HG02642 (cell line): ENCODE results near the gene PROM2.
"Not testable (repeated sequence)": the region's sequence is repeated elsewhere in the genome, so short reads cannot be mapped to it uniquely, and the experiment has no call there.

Experiments used
- ATAC-seq: cut with Tn5 transposase; IDR thresholded peaks from one replicate; pipeline ENCODE4 v1.9.1; 2021; ENCODE audit warnings: mild to moderate bottlenecking; ENCODE audit not compliant: unreplicated experiment, poor library complexity

PROM2 gene

DNA sequence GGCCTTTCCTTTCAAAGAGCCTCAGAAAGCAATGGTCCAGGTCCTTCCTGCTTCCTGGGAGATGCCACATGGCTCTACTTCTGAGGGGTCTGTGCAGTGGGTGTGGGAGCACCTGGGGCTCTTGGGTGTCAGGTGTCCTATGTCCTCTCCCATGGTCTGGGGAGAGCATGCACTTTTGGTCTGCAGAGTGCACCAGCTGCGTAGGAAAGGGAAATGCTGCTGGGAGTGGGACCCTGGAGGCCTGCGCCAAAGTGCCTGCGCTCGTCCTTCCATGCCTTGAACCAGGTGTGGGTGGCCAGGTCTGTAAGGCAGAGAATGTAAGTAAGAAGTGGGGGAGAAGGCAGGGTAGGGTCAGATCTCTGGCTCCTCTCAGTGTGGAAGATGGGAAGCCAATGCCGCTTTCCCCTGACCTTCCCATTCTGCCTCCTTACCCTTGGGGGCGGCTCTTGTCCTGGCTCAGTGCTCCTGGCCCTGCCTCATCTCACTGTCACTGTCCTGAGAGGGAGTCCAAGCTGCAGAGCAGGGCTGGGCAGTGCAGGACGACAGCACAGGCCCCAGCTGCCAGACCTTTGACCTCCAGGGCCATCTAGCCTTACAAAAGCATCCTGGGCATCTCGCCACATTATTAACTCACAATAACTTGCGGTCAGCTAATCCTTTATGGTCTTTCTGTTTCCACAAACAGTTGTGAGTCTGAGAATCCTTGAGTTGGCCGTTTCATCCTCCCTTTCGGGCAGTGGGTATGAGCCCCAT lies 6.6 kb upstream of the PROM2 start:
- no peak for ATAC-seq

DNA sequence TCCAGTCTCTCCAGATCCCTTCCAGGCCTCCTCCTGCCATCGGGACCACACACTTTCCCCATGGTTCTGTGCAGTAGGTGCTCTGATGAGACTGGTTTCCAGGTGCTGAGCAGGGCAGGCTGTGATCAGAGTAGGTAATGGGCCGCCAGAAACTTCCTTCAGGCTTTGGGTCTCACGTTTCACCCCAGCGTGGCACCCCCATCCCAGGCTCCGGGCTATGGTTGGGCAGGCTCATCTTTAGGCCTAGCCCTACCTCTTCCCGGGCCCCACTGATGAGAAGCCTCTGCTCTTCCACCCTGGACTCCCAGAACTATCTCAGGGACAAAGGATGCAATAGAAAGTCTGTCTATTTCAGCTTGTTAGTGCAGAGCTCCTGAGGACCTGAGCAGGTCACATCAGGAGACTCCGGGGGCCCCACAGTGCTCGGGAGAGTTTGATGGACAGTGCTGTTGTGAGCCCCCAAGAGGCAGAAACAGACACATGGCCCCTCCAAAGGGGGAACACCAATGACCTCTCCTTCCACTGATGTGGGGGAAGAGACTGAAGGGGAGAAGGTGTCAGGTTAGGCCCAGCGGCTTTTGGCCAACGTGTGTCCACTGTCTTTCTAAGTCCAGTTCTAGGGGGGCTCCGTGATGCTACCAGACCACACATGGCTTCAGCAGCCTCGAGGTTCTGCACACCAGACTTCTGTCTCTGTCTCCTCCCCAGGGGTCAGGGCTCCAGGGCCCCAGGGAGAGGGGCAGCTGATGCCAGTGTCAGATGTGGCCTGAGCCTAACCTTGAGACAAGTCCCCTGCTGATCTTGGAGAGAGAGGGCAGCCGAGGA lies 5.8 kb upstream of the PROM2 start:
- ATAC-seq = no peak

DNA sequence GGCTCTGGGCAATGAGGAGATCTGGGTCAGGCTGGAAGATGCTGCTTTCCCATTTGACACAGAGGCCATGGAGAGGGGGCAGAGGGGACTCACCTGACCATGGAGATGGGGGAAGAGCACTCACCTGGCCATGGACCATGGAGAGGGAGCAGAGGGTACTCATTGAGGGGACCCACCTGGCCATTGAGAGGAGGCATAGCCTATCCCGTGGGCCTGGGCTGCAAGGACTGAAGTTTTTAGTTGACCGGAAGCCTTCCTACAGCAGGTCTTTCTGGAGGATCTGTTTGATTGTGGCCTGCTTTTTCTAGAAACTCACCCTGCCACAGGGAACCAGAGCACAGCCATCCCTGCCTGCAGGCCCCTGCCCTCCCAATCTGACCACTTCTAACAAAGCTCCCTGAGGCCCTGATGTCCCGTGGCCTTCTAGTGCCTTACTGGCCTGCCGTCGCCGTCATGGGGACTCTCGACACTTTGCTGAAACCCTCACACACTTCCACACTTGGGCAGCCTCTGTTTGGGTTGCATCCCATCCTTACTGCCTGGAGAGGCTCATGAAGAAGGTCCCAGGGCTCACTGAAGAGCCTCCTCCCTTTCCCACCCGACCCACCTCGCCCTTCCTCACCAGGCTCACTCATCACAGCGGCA lies 5.1 kb upstream of the PROM2 start:
- no peak for ATAC-seq

DNA sequence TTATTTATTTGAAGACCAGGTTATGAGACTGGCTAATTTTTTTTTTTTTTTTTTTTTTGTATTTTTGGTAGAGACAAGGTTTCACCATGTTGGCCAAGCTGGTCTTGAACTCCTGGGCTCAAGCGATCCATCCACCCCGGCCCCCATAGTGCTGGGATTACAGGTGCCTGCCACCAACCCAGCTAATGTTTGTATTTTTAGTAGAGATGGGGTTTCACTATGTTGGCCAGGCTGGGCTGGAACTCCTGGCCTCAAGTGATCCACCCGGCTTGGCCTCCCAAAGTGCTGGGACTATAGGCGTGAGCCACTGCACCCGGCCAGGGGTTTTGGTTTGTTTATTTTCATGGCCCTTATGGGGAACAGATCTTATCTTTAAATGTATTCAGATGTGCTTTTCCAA lies 4.5 kb upstream of the PROM2 start:
- not testable (repeated sequence) for ATAC-seq

DNA sequence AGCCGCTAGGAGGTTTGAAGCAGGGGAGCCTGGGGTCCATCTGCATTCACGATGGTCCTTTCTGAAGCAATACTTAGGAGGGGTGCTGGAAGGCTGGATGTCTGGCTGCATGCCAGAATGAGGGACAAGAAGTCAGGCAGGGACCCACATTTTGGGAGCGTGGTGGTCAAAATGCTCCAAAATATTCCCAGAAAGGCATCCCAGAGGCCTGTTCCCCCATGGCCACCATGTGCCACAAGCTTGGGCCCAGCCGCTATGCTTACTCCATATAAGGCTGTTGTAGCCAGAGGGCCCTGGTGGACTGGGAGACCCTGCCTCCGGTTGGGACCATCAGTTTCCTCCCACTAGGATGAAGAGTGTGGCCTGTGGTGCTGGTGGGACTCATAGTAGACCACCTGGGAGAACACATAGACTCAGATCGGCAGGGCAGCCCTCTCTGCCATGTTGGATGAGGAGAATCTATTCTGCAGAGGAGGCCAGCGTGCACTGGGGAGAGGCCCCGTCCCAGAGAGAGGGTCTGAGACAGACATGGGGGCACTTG lies 3.6 kb upstream of the PROM2 start:
- no peak for ATAC-seq

DNA sequence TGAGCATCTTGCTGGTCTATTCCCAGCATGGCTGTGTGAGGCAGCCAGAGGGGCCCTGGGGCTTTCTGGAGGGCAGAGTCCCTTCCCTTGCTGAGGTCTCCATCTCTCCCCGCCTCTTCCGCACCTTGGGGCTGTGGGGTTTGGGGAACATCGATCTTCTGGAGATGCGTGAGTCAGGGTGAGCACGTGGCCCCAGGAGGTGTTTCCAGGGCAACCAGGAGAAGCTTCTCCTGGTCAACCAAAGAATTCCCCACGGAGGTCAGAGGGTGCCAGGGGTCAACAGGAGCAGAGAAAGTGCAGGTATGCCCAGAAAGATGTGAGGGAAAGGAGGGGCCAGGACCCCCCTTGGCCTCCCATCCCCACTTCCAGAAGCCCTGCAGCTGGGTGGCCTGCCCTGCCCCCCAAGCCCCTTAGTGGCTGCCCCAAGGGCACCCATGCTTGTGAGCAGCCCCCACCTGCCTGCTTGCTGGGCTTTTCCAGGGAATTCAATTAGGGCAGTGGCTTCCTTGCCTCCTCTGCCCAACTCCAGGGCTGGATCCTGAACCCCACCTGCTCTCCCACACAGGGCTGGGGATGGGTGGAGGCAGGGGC lies 2.8 kb upstream of the PROM2 start:
- ATAC-seq = no peak

DNA sequence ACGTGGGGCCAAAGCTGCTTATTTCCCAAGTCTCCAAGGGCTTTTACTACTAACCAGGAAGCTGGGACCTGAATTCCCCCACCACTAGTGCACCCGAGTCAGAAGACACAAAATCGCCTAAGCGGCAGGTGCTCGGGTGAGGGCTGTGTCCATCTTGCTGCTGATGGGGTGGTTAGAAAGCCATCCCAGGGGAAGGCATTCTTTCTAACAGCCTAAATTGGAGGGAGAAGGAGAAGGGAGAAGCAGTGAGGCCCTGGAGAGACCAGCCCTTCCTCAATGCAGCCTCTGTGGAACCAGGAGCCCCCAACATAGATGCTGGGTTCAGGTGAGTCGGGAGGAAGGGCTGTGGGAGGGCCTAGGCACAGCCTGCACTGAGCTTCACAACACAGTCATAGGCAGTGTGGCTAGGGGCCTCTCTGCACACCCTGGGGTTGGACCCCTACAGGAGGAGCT lies 1.9 kb upstream of the PROM2 start:
- ATAC-seq = no peak

DNA sequence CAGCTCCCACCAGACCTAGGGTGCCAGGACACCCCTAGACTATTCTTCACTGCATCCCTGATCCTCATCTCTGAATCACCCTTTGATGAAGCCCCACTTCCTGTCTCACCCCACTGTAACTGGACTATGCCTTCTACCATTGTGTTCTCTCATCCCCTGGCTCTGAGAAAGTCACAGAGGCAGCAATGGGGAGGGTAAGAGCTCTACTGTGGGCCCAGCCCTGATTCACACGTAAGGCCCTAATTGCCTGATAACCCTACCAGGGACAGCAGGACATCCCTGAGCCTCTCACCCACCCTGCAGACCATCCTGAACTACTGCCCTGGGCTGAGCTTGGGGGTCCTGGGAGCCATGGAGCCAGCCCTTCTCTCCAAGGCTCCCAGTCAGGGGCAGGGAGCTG lies 1.5 kb upstream of the PROM2 start:
- no peak for ATAC-seq

DNA sequence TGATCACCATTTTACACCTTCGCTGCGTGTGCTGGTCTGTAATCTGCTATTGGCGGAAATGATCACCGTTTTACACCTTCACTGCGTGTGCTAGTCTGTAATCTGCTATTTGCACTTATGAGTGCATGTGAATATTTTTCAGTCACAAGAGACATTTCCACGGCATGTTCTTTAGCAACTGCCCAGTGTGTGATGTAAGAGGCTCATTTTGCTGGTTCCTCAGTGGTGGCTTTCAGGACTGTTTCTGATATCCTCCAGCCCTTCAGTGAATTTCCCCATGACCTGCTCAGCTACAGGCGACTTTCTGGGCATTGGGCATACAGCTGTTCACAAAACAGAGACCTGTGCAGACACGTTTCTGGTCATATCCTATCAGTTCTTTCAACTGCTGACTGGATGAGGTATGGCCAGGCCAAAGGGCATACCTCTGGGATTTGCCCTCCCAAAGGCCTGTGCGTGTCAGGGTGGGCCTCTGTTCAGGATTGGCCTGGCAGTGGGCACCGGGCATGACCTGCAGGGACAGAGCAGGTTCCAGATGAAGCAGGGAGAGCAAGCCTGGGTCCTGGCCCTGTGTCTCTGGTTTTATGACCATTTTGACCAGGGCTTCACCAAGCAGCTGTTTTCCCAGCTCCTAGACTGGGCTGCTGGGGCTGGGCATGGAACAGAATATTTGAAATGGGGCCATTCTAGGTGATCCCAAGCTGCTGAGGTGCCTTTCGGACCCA lies 521 bp upstream of the PROM2 start:
- ATAC-seq = no peak

DNA sequence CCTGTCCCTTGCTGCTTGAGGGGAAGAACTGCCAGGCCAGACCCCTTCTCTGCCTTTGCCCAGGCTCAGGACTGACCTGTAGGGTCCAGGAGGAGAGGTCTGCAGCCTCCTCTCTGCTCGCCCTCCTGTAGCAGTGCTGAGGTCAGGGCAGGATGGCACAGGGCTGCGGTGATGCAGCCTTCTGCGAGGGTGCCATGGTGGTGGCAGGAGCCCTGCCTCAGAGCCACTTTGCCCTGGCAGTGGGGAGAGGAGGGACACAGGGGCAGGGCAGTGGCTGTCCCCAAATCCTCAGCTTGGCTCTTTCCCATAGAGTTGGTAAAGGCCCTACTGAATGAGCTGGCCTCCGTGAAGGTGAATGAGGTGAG lies 884 bp downstream of the PROM2 start:
- no peak for ATAC-seq

DNA sequence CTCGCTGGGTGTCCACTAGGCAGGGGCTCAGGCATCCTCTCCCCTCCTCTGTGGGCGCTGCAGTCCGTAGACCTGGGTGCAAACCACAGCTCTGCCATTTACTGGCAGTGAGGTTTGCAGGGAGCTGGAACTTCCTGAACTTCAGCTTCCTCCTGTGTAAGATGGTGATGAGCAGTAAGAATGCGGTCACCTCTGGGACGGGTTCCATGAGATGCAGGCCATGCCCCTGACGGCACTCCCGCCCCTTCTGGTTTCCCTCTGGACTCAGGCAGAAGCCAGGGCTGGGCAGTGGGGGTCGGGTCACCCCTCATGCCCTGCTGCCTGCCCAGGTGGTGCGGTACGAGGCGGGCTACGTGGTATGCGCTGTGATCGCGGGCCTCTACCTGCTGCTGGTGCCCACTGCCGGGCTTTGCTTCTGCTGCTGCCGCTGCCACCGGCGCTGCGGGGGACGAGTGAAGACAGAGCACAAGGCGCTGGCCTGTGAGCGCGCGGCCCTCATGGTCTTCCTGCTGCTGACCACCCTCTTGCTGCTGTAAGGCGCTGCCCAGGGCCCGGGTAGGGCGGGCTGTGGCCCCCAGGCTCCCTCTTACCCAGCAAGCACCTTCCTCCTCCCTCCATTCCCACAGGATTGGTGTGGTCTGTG lies 1.5 kb downstream of the PROM2 start:
- no peak for ATAC-seq

DNA sequence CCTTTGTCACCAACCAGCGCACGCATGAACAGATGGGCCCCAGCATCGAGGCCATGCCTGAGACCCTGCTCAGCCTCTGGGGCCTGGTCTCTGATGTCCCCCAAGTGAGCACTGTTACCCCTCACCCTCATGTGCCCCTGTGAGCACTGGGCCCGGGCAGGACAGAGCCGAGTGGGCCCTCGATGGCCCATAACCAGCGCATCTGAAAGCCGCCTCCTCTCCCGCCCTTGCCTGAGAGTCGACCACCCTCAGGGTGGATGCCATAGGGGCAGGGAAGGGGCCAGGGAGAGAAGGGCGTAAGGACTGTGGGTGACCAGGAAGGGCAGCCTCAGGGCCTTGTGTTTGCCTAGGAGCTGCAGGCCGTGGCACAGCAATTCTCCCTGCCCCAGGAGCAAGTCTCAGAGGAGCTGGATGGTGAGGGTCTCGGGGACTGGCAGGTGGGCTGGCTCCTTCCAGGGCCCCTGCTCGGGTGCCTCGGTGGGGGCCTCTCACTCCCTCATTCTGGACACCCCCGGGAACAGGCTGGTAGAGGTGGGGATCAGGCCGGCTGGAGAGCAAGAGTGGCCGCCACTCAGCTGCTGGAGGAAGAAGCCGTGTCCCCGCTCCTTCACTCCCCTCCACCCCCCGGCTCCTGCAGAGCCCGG lies 2.1 kb downstream of the PROM2 start:
- no peak for ATAC-seq

DNA sequence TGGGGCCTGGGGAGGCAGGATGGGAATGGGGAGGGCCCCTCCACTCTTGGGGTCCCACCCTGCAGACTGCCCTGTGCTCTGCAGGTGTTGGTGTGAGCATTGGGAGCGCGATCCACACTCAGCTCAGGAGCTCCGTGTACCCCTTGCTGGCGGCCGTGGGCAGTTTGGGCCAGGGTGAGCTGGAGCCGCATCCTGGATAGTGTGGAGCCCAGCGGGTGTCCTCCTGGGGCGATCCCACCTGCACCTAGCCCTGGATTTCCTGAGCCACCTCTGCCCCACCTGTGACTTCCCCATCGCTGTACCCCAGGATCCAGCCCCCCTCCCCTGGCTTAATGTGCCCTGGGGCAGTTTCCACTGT lies 2.6 kb downstream of the PROM2 start:
- ATAC-seq = no peak

DNA sequence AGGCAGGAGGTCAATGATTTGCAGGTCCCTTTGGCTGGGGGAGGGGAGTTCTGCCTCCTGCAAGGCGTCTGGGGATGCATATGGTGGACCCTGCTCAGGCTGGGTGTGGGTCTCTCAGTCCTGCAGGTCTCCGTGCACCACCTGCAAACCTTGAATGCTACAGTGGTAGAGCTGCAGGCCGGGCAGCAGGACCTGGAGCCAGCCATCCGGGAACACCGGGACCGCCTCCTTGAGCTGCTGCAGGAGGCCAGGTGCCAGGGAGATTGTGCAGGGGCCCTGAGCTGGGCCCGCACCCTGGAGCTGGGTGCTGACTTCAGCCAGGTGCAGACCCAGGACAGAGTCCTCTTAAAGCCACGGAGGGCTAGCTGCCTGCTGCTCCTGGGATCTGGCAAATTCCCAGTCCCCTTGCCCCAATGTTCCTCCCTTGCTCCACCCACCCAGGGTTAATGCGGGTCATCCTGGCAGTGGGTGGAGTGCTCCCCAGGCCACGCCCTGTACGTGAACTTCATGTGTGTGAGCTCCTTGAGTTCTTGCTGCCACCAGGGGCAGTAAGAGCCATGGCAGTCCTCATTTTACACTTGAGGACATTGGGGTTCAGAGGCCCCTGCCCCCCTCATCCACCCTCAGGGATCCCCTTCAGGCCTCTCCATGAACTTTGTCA lies 3.1 kb downstream of the PROM2 start:
- no peak for ATAC-seq

DNA sequence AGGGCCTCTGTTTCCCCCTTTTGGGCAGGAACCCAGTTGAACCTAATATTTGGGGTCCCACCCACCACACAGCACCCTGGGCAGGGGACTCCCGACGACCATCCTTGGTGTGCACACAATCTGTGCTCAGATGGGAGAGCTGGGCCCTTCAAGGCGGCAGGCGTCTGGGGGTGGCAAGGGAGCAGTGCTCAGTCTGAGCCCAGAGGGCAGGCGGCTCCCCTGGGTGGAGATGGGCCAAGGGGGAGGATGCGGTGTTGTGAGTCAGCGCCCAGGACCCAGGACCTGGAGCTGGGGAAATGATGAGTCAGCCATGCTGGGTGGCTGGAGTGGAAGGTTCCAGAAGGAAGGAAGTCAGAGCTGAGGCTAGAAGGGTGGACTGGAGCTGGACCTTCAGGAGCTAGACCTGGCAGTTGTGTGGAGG lies 3.8 kb downstream of the PROM2 start:
- ATAC-seq = no peak

DNA sequence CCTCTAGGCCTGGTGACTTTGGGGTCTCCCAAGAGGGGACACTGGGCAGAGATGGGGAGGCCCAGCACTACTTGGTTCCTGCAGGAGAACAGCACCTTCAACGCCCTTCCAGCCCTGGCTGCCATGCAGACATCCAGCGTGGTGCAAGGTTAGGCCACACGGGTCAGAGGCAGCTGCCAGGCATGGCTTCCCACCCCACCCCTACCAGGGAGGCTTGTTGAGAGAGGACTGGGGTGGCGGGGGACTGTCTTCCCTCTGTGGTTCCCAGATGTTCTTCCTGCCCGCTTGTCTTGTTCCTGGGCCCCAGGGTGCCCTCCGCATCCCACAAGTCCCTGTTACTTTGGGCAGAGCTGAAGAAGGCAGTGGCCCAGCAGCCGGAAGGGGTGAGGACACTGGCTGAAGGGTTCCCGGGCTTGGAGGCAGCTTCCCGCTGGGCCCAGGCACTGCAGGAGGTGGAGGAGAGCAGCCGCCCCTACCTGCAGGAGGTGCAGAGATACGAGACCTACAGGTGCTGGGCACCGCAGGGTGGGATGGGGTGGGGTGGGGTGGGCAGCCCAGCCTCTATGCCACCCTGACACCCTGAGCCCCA lies 4.5 kb downstream of the PROM2 start:
- no peak for ATAC-seq

DNA sequence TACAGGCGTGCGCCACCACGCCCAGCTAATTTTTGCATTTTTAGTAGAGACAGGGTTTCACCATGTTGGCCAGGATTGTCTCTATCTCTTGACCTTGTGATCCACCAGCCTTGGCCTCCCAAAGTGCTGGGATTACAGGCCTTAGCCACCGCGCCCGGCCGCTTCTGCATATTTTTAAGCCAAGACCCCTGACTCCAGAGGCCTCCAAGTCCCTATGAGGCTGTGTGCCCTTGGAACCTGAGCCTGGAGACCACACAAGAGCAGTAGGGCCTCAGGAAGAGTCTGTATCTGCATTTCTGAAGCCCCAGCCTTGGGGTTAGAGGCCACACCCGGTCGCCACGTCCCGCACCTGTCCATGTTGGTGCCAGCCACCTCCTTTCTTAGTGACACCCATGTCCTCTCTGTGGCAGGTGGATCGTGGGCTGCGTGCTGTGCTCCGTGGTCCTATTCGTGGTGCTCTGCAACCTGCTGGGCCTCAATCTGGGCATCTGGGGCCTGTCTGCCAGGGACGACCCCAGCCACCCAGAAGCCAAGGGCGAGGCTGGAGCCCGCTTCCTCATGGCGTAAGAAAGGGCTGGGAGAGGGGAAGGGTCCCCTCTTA lies 5.3 kb downstream of the PROM2 start:
- no peak for ATAC-seq

DNA sequence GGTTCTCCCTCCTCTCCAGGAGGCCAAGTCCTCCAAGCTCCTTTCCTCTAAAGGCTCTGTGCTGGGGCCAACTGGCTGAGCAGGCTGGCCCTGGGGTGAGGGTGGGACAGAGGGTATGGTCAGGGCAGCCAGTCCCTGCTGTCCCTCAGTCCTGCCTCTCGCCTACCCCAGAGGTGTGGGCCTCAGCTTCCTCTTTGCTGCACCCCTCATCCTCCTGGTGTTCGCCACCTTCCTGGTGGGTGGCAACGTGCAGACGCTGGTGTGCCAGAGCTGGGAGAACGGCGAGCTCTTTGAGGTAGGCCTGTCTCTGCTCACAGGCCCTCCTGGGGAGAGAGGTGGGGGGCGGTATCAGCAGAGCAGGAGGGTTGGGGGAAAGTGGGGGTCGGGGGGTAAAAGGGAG lies 6.8 kb downstream of the PROM2 start:
- no peak for ATAC-seq
